Measurements from ENCODE around the gene FMO1.

The FMO1 gene

DNA sequence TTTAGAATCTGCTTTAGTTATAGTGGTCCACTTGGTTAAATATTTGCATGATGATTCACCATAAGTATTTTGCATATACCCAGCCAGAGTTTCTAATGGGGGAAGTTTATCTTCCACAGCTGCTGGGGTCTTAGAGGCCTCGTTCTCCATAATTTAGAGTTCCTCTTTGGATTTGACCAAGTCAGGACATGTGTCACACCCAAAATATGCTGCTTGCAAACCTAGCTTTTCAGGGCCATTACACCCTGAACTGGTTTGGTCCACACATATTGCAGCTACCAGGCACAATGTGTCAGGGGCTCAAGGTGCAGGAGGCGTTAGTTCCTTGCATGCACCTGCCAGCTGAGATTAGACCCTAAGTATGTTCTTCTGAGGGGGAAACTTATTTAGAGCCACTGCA, 48.6 kb downstream of the FMO1 start:
- TF ChIP-seq TAF1 (IDR thresholded peaks at IDR 0.05; ENCODE audit: low read depth) = no peak
- TF ChIP-seq, protein P1, sequence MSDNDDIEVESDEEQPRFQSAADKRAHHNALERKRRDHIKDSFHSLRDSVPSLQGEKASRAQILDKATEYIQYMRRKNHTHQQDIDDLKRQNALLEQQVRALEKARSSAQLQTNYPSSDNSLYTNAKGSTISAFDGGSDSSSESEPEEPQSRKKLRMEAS (IDR thresholded peaks at IDR 0.05) = no peak
- TF ChIP-seq, protein P2, sequence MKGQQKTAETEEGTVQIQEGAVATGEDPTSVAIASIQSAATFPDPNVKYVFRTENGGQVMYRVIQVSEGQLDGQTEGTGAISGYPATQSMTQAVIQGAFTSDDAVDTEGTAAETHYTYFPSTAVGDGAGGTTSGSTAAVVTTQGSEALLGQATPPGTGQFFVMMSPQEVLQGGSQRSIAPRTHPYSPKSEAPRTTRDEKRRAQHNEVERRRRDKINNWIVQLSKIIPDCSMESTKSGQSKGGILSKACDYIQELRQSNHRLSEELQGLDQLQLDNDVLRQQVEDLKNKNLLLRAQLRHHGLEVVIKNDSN (IDR thresholded peaks at IDR 0.05) = no peak

GRCh38 chr1:171298696-171299095, 50.4 kb downstream of the FMO1 start:
- TF ChIP-seq EP300 (IDR thresholded peaks at IDR 0.05; ENCODE audit: borderline replicate concordance) (no peak), YY1 (IDR thresholded peaks at IDR 0.05; ENCODE audit: low read depth) (no peak), TEAD4 (IDR thresholded peaks at IDR 0.05) (no peak), TAF1 (IDR thresholded peaks at IDR 0.05; ENCODE audit: low read depth) (no peak), CREB1 (IDR thresholded peaks at IDR 0.05; ENCODE audit: low read depth) (no peak), EGR1 (IDR thresholded peaks at IDR 0.05) (no peak), REST (IDR thresholded peaks at IDR 0.05; ENCODE audit: low read depth) (no peak), RAD21 (IDR thresholded peaks at IDR 0.05; ENCODE audit: low read depth) (no peak), FOXM1 (IDR thresholded peaks at IDR 0.05; ENCODE audit: borderline replicate concordance, low read depth) (no peak), TCF12 (IDR thresholded peaks at IDR 0.05; ENCODE audit: low read depth) (no peak), NFIC (IDR thresholded peaks at IDR 0.05) (no peak), CEBPB (IDR thresholded peaks at IDR 0.05) (no peak), ZBTB7A (IDR thresholded peaks at IDR 0.05; ENCODE audit: low read depth) (no peak)
- TF ChIP-seq, protein P1 (IDR thresholded peaks at IDR 0.05) = no peak
- TF ChIP-seq, protein P2 (IDR thresholded peaks at IDR 0.05) = no peak

- TF ChIP-seq CEBPB (IDR thresholded peaks at IDR 0.05) = no peak
These were observed 51.0 kb downstream of the FMO1 start for GRCh38 chr1:171299342-171299741.

DNA sequence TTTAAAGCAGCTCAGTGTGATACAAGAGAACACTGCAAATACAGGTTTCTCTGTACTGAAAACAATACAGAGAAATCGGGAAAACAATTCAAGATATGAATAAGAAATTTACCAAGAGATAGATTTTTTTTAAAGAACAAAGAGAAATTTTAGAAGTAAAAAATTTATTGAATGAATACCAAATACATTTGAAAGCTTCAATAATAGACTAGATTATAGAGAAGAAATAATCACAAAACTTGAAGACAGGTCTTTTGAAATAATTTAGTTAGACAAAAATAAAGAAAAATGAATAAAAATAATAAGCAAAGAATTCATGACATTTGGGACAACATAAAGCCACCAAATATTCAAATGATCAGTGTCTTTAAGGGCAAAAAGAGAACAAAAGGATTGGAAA, 52.1 kb downstream of the FMO1 start:
- TF ChIP-seq ZBTB7A (IDR thresholded peaks at IDR 0.05; ENCODE audit: low read depth) (no peak), YY1 (IDR thresholded peaks at IDR 0.05; ENCODE audit: low read depth) (no peak), TEAD4 (IDR thresholded peaks at IDR 0.05) (no peak), FOXM1 (IDR thresholded peaks at IDR 0.05; ENCODE audit: borderline replicate concordance, low read depth) (no peak), NFIC (IDR thresholded peaks at IDR 0.05) (no peak), EGR1 (IDR thresholded peaks at IDR 0.05) (no peak), EP300 (IDR thresholded peaks at IDR 0.05; ENCODE audit: borderline replicate concordance) (no peak), TCF12 (IDR thresholded peaks at IDR 0.05; ENCODE audit: low read depth) (no peak)
- TF ChIP-seq, protein P1 (IDR thresholded peaks at IDR 0.05) = no peak

DNA sequence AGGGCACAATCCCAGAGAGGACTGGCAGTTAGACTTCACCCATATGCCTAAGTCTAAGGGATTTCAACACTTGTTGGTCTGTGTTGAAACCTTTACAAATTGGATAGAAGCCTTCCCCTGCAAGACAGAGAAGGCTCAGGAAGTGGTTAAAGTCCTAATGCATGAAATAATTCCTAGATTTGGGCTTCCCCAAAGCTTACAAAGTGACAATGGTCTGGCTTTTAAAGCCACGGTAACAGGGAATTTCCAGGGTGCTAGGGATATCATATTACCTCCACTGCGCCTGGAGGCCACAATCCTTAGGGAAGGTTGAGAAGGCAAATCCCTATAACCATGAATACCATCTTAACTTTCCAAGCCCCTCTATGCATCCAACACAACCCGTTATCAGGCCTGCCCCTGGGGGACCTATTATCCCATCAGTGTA, 62.4 kb downstream of the FMO1 start:
- TF ChIP-seq ZBTB7A (IDR thresholded peaks at IDR 0.05; ENCODE audit: low read depth) (no peak), FOXM1 (IDR thresholded peaks at IDR 0.05; ENCODE audit: borderline replicate concordance, low read depth) (no peak), TCF12 (IDR thresholded peaks at IDR 0.05; ENCODE audit: low read depth) (no peak), TAF1 (IDR thresholded peaks at IDR 0.05; ENCODE audit: low read depth) (no peak), NFIC (IDR thresholded peaks at IDR 0.05) (no peak), EGR1 (IDR thresholded peaks at IDR 0.05) (no peak), TEAD4 (IDR thresholded peaks at IDR 0.05) (no peak), EP300 (IDR thresholded peaks at IDR 0.05; ENCODE audit: borderline replicate concordance) (no peak), CREB1 (IDR thresholded peaks at IDR 0.05; ENCODE audit: low read depth) (no peak), RAD21 (IDR thresholded peaks at IDR 0.05; ENCODE audit: low read depth) (no peak), YY1 (IDR thresholded peaks at IDR 0.05; ENCODE audit: low read depth) (no peak), REST (IDR thresholded peaks at IDR 0.05; ENCODE audit: low read depth) (no peak)
- TF ChIP-seq, protein P1 (IDR thresholded peaks at IDR 0.05) = no peak
- TF ChIP-seq, protein P2 (IDR thresholded peaks at IDR 0.05) = no peak

Data from Ishikawa (cell line).